ENCODE results near the gene KMT2E.
"Not testable (repeated sequence)": the region's sequence is repeated elsewhere in the genome, so short reads cannot be mapped to it uniquely, and the experiment has no call there.

The KMT2E gene

DNA sequence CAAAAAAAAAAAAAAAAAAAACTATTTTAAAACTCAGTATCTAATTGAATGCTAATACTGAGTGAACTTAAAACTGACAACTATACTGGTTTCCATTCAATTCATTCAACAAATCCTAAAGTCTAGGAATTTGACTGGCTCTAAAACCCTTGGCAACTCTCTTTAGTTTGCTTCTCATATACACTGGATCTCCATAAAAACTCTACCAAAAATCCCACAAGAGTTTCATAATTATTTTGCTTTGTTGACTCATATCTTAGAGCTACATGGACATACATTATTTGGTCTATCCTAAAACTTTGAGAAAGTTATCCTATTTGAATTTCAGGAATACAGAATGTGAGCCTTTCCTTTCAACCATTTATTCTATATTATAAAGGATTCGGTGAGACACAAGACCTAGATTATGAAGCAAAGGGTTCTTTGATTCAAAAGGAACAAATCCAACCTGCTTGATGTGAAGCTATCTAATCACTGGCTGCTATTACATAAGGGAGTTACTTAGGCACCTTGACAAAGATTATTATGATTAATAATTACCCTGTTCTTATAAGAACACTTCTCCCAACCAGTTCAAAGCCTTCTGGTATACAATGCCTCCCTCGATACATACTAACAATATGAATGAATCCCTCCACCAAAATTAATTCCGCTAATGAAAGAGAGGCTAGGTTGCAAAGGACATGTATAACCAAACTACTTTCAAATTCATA lies 15.8 kb upstream of the KMT2E start:
- H3K36me3 ChIP-seq: peaks cover 27% of the 10 kb centered on the region
- DNase-seq: no peak

DNA sequence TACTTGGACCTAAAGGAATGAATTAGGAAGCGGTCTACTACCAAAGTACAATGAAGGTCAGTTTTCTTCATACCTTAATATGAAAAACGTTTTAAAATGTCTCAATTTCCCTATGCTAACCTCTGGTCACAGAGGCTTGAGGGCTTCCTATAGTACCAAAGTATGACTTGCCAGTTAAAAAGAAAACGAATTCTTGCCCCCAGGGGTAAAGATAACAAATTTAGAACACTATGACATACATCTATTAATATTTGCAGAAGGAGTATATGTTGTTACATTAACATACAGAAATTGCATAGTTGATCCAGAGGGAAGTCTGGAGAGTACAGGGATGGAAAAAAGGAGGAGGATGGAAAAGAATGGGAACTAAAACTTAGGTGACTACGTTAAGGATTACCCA lies 13.8 kb upstream of the KMT2E start:
- Histone ChIP-seq H3K27me3 (no peaks in the 10 kb centered on the region), H3K4me3 (ENCODE audit: low read depth, low read length) (no peak overlapping the region), H3K9me3 (no peaks in the 10 kb centered on the region), H3K4me1 (no peaks in the 10 kb centered on the region; the same call in 1 of the 2 replicates), H3K36me3 (peaks cover 18% of the 10 kb centered on the region)
- TF ChIP-seq, protein P1, sequence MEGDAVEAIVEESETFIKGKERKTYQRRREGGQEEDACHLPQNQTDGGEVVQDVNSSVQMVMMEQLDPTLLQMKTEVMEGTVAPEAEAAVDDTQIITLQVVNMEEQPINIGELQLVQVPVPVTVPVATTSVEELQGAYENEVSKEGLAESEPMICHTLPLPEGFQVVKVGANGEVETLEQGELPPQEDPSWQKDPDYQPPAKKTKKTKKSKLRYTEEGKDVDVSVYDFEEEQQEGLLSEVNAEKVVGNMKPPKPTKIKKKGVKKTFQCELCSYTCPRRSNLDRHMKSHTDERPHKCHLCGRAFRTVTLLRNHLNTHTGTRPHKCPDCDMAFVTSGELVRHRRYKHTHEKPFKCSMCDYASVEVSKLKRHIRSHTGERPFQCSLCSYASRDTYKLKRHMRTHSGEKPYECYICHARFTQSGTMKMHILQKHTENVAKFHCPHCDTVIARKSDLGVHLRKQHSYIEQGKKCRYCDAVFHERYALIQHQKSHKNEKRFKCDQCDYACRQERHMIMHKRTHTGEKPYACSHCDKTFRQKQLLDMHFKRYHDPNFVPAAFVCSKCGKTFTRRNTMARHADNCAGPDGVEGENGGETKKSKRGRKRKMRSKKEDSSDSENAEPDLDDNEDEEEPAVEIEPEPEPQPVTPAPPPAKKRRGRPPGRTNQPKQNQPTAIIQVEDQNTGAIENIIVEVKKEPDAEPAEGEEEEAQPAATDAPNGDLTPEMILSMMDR (IDR thresholded peaks at IDR 0.05; ENCODE audit: low read depth, low read length): no peak
- no peak for DNase-seq

More for the DNA sequence above, 15.8 kb upstream of the KMT2E start:
- no peaks in the 10 kb centered on the region for H3K4me1 ChIP-seq
- no peaks in the 10 kb centered on the region for H3K27me3 ChIP-seq
- no peaks in the 10 kb centered on the region for H3K9me3 ChIP-seq
- H3K4me3 ChIP-seq (ENCODE audit: low read depth, low read length): no peak overlapping the region
- TF ChIP-seq, protein P1 (IDR thresholded peaks at IDR 0.05; ENCODE audit: low read depth, low read length): no peak

DNA sequence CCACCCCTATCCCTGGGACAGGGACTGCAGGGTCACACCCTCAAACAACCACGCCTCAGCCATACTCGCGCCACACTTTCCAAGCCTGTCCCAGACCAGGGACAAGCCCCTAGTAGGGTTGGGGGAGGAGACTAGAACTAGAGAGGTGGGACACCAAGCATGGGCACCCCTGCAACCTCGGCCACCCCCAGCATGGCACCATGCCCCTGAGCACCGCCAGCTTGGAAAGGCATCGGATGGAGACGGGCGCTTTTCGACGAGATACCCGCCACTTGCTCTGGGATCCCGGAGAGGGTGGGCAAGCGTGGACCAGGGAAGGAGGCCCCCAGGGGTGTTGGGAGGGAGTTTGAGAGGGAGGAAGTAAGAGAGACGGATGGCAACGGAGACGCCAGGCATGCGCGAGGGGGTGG lies 13.1 kb upstream of the KMT2E start:
- H3K36me3 ChIP-seq: peaks cover 17% of the 10 kb centered on the region
- DNase-seq: no peak
- no peaks in the 10 kb centered on the region; the same call in 1 of the 2 replicates for H3K4me1 ChIP-seq
- H3K9me3 ChIP-seq: no peaks in the 10 kb centered on the region
- H3K4me3 ChIP-seq (ENCODE audit: low read depth, low read length): no peak overlapping the region
- TF ChIP-seq, protein P1 (IDR thresholded peaks at IDR 0.05; ENCODE audit: low read depth, low read length): no peak
- no peaks in the 10 kb centered on the region for H3K27me3 ChIP-seq

DNA sequence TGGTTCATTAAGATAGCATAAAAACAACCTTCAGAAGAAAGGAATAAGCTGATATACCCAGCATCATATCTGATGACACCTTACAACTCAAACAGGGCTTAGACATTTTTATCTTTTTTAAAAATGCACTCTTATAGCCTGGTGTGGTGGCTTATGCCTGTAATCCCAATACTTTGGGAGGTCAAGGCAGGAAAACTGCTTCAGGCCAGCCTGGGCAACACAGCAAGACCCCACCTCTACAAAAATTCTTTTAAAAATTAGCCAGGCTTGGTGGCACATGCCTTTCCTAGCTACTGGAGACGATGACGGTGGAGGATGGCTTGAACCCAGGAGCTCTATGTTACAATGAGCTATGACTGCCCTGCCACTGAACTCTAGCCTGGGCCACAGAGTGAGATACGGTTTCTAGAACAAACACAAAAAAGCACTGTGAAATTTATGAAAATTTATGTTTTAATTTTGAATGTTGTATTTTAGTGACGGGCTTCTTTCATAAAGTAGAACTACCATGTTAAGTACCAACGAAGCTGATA lies 12.3 kb upstream of the KMT2E start:
- Histone ChIP-seq H3K4me3 (ENCODE audit: low read depth, low read length) (no peak overlapping the region), H3K27me3 (no peaks in the 10 kb centered on the region), H3K9me3 (no peaks in the 10 kb centered on the region), H3K36me3 (peaks cover 23% of the 10 kb centered on the region), H3K4me1 (no peaks in the 10 kb centered on the region; the same call in none of the 2 replicates)
- DNase-seq: no peak
- TF ChIP-seq, protein P1 (IDR thresholded peaks at IDR 0.05; ENCODE audit: low read depth, low read length): no peak

DNA sequence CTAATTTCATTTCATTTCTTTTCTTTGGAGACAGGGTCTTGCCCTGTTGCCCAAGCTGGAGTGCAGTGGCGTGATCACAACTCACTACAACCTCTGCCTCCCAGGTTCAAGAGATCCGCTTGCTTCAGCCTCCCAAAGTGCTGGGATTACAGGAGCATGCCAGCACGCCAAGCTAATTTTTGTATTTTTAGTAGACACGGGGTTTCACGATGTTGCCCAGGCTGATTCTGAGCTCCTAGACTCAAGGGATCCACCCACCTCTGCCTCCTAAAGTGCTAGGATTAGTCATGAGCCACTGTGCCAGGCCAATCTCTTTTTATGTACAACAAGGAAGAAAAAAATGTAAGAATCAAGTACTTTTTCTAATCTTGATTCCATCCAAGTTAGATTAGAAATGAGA lies 10.7 kb upstream of the KMT2E start:
- Histone ChIP-seq H3K4me1 (peaks cover 3% of the 10 kb centered on the region), H3K27me3 (no peaks in the 10 kb centered on the region), H3K9me3 (no peaks in the 10 kb centered on the region), H3K4me3 (ENCODE audit: low read depth, low read length) (no peak overlapping the region), H3K36me3 (peaks cover 30% of the 10 kb centered on the region)
- DNase-seq: no peak
- TF ChIP-seq, protein P1 (IDR thresholded peaks at IDR 0.05; ENCODE audit: low read depth, low read length): no peak

DNA sequence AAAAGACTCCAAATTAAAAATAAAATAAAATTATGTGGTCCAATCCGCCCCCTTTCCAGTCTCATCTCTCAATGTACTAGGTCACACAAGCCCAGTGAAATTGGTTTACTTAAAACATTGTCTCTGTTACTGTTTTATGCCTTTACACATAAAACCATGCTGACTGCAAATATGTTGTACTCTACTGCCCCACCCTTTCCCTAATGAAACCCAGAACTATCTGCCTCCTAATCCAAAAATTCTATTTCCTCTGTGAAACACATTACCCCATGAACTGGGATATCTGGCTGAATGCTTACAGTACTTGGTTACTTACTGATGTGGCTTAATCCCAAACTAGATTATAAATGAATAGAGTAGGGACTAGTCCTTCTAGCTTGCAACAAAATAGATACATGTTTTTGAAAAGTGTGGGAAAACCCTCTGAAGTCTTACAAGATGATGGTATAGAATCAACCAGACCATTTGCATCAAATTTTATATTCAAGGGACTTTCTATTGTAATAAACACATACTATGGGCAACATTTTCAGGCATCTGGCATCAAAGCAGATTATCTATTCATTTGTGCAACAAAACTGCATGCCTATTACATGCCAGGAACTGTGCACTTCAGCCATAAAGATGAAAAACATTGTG lies 10.0 kb upstream of the KMT2E start:
- no peak for DNase-seq
- peaks cover 33% of the 10 kb centered on the region for H3K36me3 ChIP-seq
- TF ChIP-seq, protein P1 (IDR thresholded peaks at IDR 0.05; ENCODE audit: low read depth, low read length): no peak
- no peaks in the 10 kb centered on the region for H3K27me3 ChIP-seq
- peaks cover 3% of the 10 kb centered on the region for H3K4me1 ChIP-seq
- no peaks in the 10 kb centered on the region for H3K9me3 ChIP-seq
- H3K4me3 ChIP-seq (ENCODE audit: low read depth, low read length): no peak overlapping the region

DNA sequence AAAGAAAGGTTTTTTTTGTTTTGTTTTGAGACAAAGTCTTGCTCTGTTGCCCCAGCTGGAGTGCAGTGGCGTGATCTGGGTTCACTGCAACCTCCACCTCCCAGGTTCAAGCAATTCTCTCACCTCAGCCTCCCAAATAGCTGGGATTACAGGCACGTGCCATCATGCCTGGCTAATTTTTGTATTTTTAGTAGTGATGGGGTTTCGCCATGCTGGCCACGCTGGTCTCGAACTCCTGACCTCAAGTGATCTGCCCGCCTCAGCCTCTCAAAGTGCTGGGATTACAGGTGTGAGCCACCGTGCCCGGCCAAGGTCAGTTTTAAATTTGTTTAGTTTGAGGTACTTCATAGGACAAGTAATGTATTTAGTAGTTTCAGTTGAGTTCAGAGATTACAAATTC lies 9.0 kb upstream of the KMT2E start:
- H3K27me3 ChIP-seq; H3K4me3 ChIP-seq (ENCODE audit: low read depth, low read length); H3K4me1 ChIP-seq; H3K9me3 ChIP-seq; DNase-seq: not testable (repeated sequence)
- peaks cover 33% of the 10 kb centered on the region for H3K36me3 ChIP-seq

DNA sequence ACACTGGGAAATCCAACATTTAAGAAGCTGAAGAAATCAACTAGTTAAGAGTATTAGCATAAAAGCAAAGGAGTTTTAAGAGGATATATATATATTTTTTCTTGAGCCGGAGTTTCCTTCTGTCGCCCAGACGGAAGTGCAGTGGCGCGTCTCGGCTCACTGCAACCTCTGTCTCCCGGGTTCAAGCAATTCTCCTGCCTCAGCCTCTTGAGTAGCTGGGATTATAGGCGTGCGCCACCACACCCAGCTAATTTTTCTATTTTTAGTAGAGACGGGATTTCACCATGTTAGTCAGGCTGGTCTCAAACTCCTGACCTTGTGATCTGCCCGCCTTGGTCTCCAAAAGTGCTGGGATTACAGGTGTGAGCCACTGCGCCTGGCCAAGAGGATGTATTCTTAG lies 8.5 kb upstream of the KMT2E start:
- not testable (repeated sequence) for H3K27me3 ChIP-seq; H3K4me3 ChIP-seq (ENCODE audit: low read depth, low read length); DNase-seq; H3K9me3 ChIP-seq; H3K4me1 ChIP-seq
- H3K36me3 ChIP-seq: peaks cover 35% of the 10 kb centered on the region
